Neural progenitor cell (in vitro differentiated cells): Measurements from ENCODE around the gene SCLY. TPM values are rescaled to one million over a fixed set of nuclear protein-coding genes. Genes with fewer than 3 reads are reported as not detected.

Source experiments
- DNase-seq: peaks from one replicate; pipeline ENCODE4 v3.0.0-alpha.2; 2016; ENCODE audit warnings: low spot score
- H2AFZ ChIP-seq: fragments of 200-600 bp; sonication (generic); replicated peaks from 2 replicates; pipeline ENCODE4 v1.6.1; 2016; ENCODE audit warnings: antibody characterized with exemption
- H3F3A ChIP-seq: fragments of 200-600 bp; sonication (generic); 2 replicates; pipeline ENCODE4 v1.6.1; 2016; ENCODE audit warnings: antibody characterized with exemption, low read depth
- H3K27ac ChIP-seq: fragments of 200-600 bp; sonication (generic); 2 replicates; pipeline ENCODE4 v1.5.1; 2016; ENCODE audit warnings: mild to moderate bottlenecking
- H3K27me3 ChIP-seq: fragments of 200-600 bp; sonication (generic); 2 replicates; pipeline ENCODE4 v1.6.1; 2016; ENCODE audit warnings: mild to moderate bottlenecking, moderate library complexity
- H3K36me3 ChIP-seq: fragments of 200-600 bp; sonication (generic); 2 replicates; pipeline ENCODE4 v1.5.1; 2016
- H3K4me1 ChIP-seq: fragments of 200-600 bp; sonication (generic); 2 replicates; pipeline ENCODE4 v1.6.1; 2016; ENCODE audit warnings: mixed run types
- H3K4me2 ChIP-seq: fragments of 200-600 bp; sonication (generic); 2 replicates; pipeline ENCODE4 v1.6.1; 2016
- H3K4me3 ChIP-seq: fragments of 200-600 bp; sonication (generic); 2 replicates; pipeline ENCODE4 v1.5.1; 2016
- H3K79me2 ChIP-seq: fragments of 200-600 bp; sonication (generic); 2 replicates; pipeline ENCODE4 v1.6.1; 2016; ENCODE audit warnings: low read depth
- H3K9ac ChIP-seq: fragments of 200-600 bp; sonication (generic); 2 replicates; pipeline ENCODE4 v1.6.1; 2016
- H3K9me3 ChIP-seq: fragments of 200-600 bp; sonication (generic); 2 replicates; pipeline ENCODE4 v1.5.1; 2016; ENCODE audit warnings: low read depth
- H4K20me1 ChIP-seq: fragments of 200-600 bp; sonication (generic); 2 replicates; pipeline ENCODE4 v1.6.1; 2016; ENCODE audit warnings: low read depth
- H3K27ac Mint-ChIP-seq: 3 replicates; pipeline ENCODE4 v1.8.0; 2021; ENCODE audit warnings: mixed read lengths
- H3K27me3 Mint-ChIP-seq: 2 replicates; pipeline ENCODE4 v1.8.0; 2022; ENCODE audit warnings: low read depth, mild to moderate bottlenecking, inconsistent platforms, moderate library complexity, mixed read lengths; ENCODE audit not compliant: insufficient read depth
- H3K36me3 Mint-ChIP-seq: 3 replicates; pipeline ENCODE4 v1.8.0; 2021; ENCODE audit warnings: mixed read lengths
- H3K4me1 Mint-ChIP-seq: 3 replicates; pipeline ENCODE4 v1.8.0; 2021; ENCODE audit warnings: mixed read lengths
- H3K4me3 Mint-ChIP-seq: 3 replicates; pipeline ENCODE4 v1.8.0; 2021; ENCODE audit warnings: mild to moderate bottlenecking, moderate library complexity, mixed read lengths
- H3K9me3 Mint-ChIP-seq: 3 replicates; pipeline ENCODE4 v1.8.0; 2020; ENCODE audit warnings: mixed read lengths
- CTCF ChIP-seq: fragments of 200-600 bp; sonication (generic); IDR thresholded peaks from 2 replicates; pipeline ENCODE4 v1.5.1; 2017; ENCODE audit warnings: antibody characterized with exemption, mild to moderate bottlenecking
- EZH2 ChIP-seq: fragments of 200-600 bp; sonication (generic); IDR thresholded peaks from 2 replicates; pipeline ENCODE4 v1.6.1; 2017; ENCODE audit warnings: antibody characterized with exemption, mild to moderate bottlenecking, moderate library complexity
- EZH2phosphoT487 ChIP-seq: fragments of 200-600 bp; sonication (generic); IDR thresholded peaks from 2 replicates; pipeline ENCODE4 v1.6.1; 2017; ENCODE audit warnings: antibody characterized with exemption
- total RNA-seq: library from RNA; depleted of rRNA; stranded (reverse); fragments of >200 nt; gene quantifications from 2 replicates; pipeline ENCODE4 v1.2.3, GENCODE V29; 2015; ENCODE audit warnings: low replicate concordance

SCLY gene
- total RNA-seq, 1 donor from 2014 or later = 44.1 TPM

GRCh38 chr2:238083919-238084318 is 23.1 kb downstream of the SCLY start:
- no peaks in the 10 kb centered on the region for H3F3A ChIP-seq
- no peaks in the 10 kb centered on the region for H3K9me3 ChIP-seq
- DNase-seq = no peak
- no peaks in the 10 kb centered on the region for H3K4me1 Mint-ChIP-seq
- peaks cover 43% of the 10 kb centered on the region for H3K36me3 Mint-ChIP-seq
- no peak overlapping the region for H3K4me2 ChIP-seq
- no peak overlapping the region for H3K4me3 Mint-ChIP-seq
- no peak overlapping the region for H3K9ac ChIP-seq
- no peaks in the 10 kb centered on the region for H3K4me1 ChIP-seq
- no peaks in the 10 kb centered on the region for H3K79me2 ChIP-seq
- H4K20me1 ChIP-seq = no peaks in the 10 kb centered on the region
- H3K27ac Mint-ChIP-seq = no peak overlapping the region
- H3K27me3 ChIP-seq = no peaks in the 10 kb centered on the region
- no peaks in the 10 kb centered on the region for H3K36me3 ChIP-seq
- H3K4me3 ChIP-seq = no peak overlapping the region
- H3K27ac ChIP-seq = no peak overlapping the region
- no peak overlapping the region for H2AFZ ChIP-seq
- TF ChIP-seq CTCF (no peak), EZH2 (no peak), EZH2phosphoT487 (no peak)
- H3K27me3 Mint-ChIP-seq = peaks cover 5% of the 10 kb centered on the region
- H3K9me3 Mint-ChIP-seq = peaks cover 4% of the 10 kb centered on the region

GRCh38 chr2:238084761-238085160 is 24.0 kb downstream of the SCLY start:
- TF ChIP-seq EZH2 (no peak), EZH2phosphoT487 (no peak), CTCF (no peak)
- Histone ChIP-seq H3K27me3 (no peaks in the 10 kb centered on the region), H3K9ac (no peak overlapping the region), H4K20me1 (no peaks in the 10 kb centered on the region), H3K4me3 (no peak overlapping the region), H3K4me2 (no peak overlapping the region), H2AFZ (no peak overlapping the region), H3K79me2 (no peaks in the 10 kb centered on the region), H3K4me1 (no peaks in the 10 kb centered on the region), H3K36me3 (no peaks in the 10 kb centered on the region), H3K9me3 (no peaks in the 10 kb centered on the region), H3F3A (no peaks in the 10 kb centered on the region), H3K27ac (no peak overlapping the region)
- no peak for DNase-seq
- H3K4me3 Mint-ChIP-seq = no peak overlapping the region
- peaks cover 5% of the 10 kb centered on the region for H3K27me3 Mint-ChIP-seq
- H3K27ac Mint-ChIP-seq = no peak overlapping the region
- peaks cover 38% of the 10 kb centered on the region for H3K36me3 Mint-ChIP-seq
- H3K9me3 Mint-ChIP-seq = peaks cover 3% of the 10 kb centered on the region
- no peaks in the 10 kb centered on the region for H3K4me1 Mint-ChIP-seq

GRCh38 chr2:238085899-238086298 is 25.1 kb downstream of the SCLY start:
- H3K4me1 ChIP-seq = no peaks in the 10 kb centered on the region
- no peaks in the 10 kb centered on the region for H3K79me2 ChIP-seq
- H3K4me3 Mint-ChIP-seq = no peak overlapping the region
- no peak overlapping the region for H3K27ac ChIP-seq
- no peaks in the 10 kb centered on the region for H3K9me3 Mint-ChIP-seq
- no peak overlapping the region for H3K4me2 ChIP-seq
- H3K36me3 Mint-ChIP-seq = peaks cover 28% of the 10 kb centered on the region
- H3K27me3 Mint-ChIP-seq = peaks cover under 1% of the 10 kb centered on the region
- H3K27me3 ChIP-seq = no peaks in the 10 kb centered on the region
- H3K4me3 ChIP-seq = no peak overlapping the region
- no peaks in the 10 kb centered on the region for H3F3A ChIP-seq
- TF ChIP-seq EZH2phosphoT487 (no peak), CTCF (no peak), EZH2 (no peak)
- H3K36me3 ChIP-seq = no peaks in the 10 kb centered on the region
- H2AFZ ChIP-seq = no peak overlapping the region
- H3K4me1 Mint-ChIP-seq = no peaks in the 10 kb centered on the region
- H3K27ac Mint-ChIP-seq = no peak overlapping the region
- no peak overlapping the region for H3K9ac ChIP-seq
- no peaks in the 10 kb centered on the region for H4K20me1 ChIP-seq
- H3K9me3 ChIP-seq = no peaks in the 10 kb centered on the region
- no peak for DNase-seq
